WTC11 (cell line): ENCODE data around the gene MIS18BP1. TPM values are rescaled to one million over a fixed set of nuclear protein-coding genes. Genes with fewer than 3 reads are reported as not detected.

Experiments
- ATAC-seq: fragments of 200-7000 bp; cut with Tn5 transposase; 2 replicates; pipeline ENCODE4 v1.10.0; 2021; ENCODE audit warnings: mild to moderate bottlenecking, moderate library complexity
- CTCF ChIA-PET: fragments of 300-600 bp; sonication (Branson Sonifier 250); formaldehyde crosslinking; loops from one replicate; lab custom pipeline; 2021; ENCODE audit warnings: antibody characterized with exemption; lab: Charles Lee
- POLR2A ChIA-PET: fragments of 350-600 bp; sonication (Branson Sonifier 250); formaldehyde crosslinking; loops from one replicate; lab custom pipeline; 2021; ENCODE audit warnings: antibody characterized with exemption; lab: Charles Lee
- DNase-seq: peaks from one replicate; pipeline ENCODE4 v3.0.0; 2021; ENCODE audit warnings: low spot score
- H3K27ac Mint-ChIP-seq: 2 replicates; pipeline ENCODE4 v1.8.0; 2021; ENCODE audit warnings: mixed read lengths
- H3K27me3 Mint-ChIP-seq: 2 replicates; pipeline ENCODE4 v1.8.0; 2021; ENCODE audit warnings: low read depth, mild to moderate bottlenecking, moderate library complexity, mixed read lengths
- H3K36me3 Mint-ChIP-seq: 2 replicates; pipeline ENCODE4 v1.8.0; 2021; ENCODE audit warnings: mixed read lengths
- H3K4me1 Mint-ChIP-seq: 2 replicates; pipeline ENCODE4 v1.8.0; 2022; ENCODE audit warnings: mixed read lengths
- H3K4me3 Mint-ChIP-seq: 2 replicates; pipeline ENCODE4 v1.8.0; 2021; ENCODE audit warnings: mild to moderate bottlenecking, moderate library complexity, mixed read lengths
- H3K9me3 Mint-ChIP-seq: 2 replicates; pipeline ENCODE4 v1.8.0; 2021; ENCODE audit warnings: mixed read lengths
- ATF1 ChIP-seq: sonication (generic); formaldehyde crosslinking; IDR thresholded peaks from 2 replicates; pipeline ENCODE4 v1.8.1; 2023; ENCODE audit warnings: mild to moderate bottlenecking, moderate library complexity, missing genetic modification reagents
- CBFB ChIP-seq: sonication (generic); formaldehyde crosslinking; IDR thresholded peaks from 2 replicates; pipeline ENCODE4 v1.8.1; 2022; ENCODE audit warnings: mild to moderate bottlenecking, low read depth, missing genetic modification reagents
- CREB1 ChIP-seq: sonication (generic); formaldehyde crosslinking; IDR thresholded peaks from 2 replicates; pipeline ENCODE4 v1.8.0; 2023; ENCODE audit warnings: mild to moderate bottlenecking, missing genetic modification reagents
- E2F1 ChIP-seq: sonication (generic); formaldehyde crosslinking; IDR thresholded peaks from 2 replicates; pipeline ENCODE4 v1.8.0; 2022; ENCODE audit warnings: mild to moderate bottlenecking, missing genetic modification reagents
- ELF4 ChIP-seq: sonication (generic); formaldehyde crosslinking; IDR thresholded peaks from 2 replicates; pipeline ENCODE4 v1.8.1; 2022; ENCODE audit warnings: low read depth, mild to moderate bottlenecking, moderate library complexity, missing genetic modification reagents
- GRHL2 ChIP-seq: fragments of 250-450 bp; sonication (Bioruptor Pico); IDR thresholded peaks from 2 replicates; pipeline ENCODE4 v1.8.0; 2022; ENCODE audit warnings: mild to moderate bottlenecking, moderate library complexity; ENCODE audit not compliant: insufficient replicate concordance, severe bottlenecking
- GTF2I ChIP-seq: fragments of 250-450 bp; sonication (Bioruptor Pico); conservative IDR thresholded peaks from 2 replicates; pipeline ENCODE4 v1.4.0; 2021; ENCODE audit warnings: mild to moderate bottlenecking
- KAT7 ChIP-seq: sonication (generic); formaldehyde crosslinking; IDR thresholded peaks from 2 replicates; pipeline ENCODE4 v1.8.1; 2023; ENCODE audit warnings: missing genetic modification reagents, mild to moderate bottlenecking, borderline replicate concordance
- NFATC4 ChIP-seq: fragments of 250-450 bp; sonication (Bioruptor Pico); IDR thresholded peaks from 2 replicates; pipeline ENCODE4 v1.9.0; 2021; ENCODE audit warnings: mild to moderate bottlenecking
- NFE2L1 ChIP-seq: sonication (generic); formaldehyde crosslinking; IDR thresholded peaks from 2 replicates; pipeline ENCODE4 v1.8.1; 2023; ENCODE audit warnings: missing genetic modification reagents
- PRRX2 ChIP-seq: fragments of 250-450 bp; sonication (Bioruptor Pico); IDR thresholded peaks from 2 replicates; pipeline ENCODE4 v1.8.0; 2021; ENCODE audit warnings: mild to moderate bottlenecking
- ZBTB21 ChIP-seq: sonication (generic); formaldehyde crosslinking; IDR thresholded peaks from 2 replicates; pipeline ENCODE4 v1.8.1; 2023; ENCODE audit warnings: mild to moderate bottlenecking, missing genetic modification reagents, borderline replicate concordance
- ZNF281 ChIP-seq: sonication (generic); formaldehyde crosslinking; IDR thresholded peaks from 2 replicates; pipeline ENCODE4 v1.8.0; 2023; ENCODE audit warnings: mild to moderate bottlenecking, missing genetic modification reagents
- ZNF317 ChIP-seq: sonication (generic); formaldehyde crosslinking; IDR thresholded peaks from 2 replicates; pipeline ENCODE4 v1.8.1; 2023; ENCODE audit warnings: low read depth, mild to moderate bottlenecking, moderate library complexity, missing genetic modification reagents, borderline replicate concordance
- ZNF532 ChIP-seq: fragments of 250-450 bp; sonication (Bioruptor Pico); IDR thresholded peaks from 2 replicates; pipeline ENCODE4 v1.9.0; 2021; ENCODE audit warnings: mild to moderate bottlenecking, borderline replicate concordance
- total RNA-seq: library from RNA; stranded (reverse); gene quantifications from 3 replicates; pipeline ENCODE4 v1.2.3, GENCODE V29; 2021
- TF ChIP-seq, protein P1 (sequence below): sonication (generic); formaldehyde crosslinking; IDR thresholded peaks from 2 replicates; pipeline ENCODE4 v1.8.1; 2023; ENCODE audit warnings: mild to moderate bottlenecking, missing genetic modification reagents
- TF ChIP-seq, protein P2 (sequence below): sonication (generic); formaldehyde crosslinking; IDR thresholded peaks from 2 replicates; pipeline ENCODE4 v1.8.1; 2023; ENCODE audit warnings: mild to moderate bottlenecking, missing genetic modification reagents, moderate library complexity
- TF ChIP-seq, protein P3 (sequence below): sonication (generic); formaldehyde crosslinking; IDR thresholded peaks from 2 replicates; pipeline ENCODE4 v1.8.1; 2023; ENCODE audit warnings: mild to moderate bottlenecking, missing genetic modification reagents, borderline replicate concordance
- TF ChIP-seq, protein P4 (sequence below): sonication (generic); formaldehyde crosslinking; IDR thresholded peaks from 2 replicates; pipeline ENCODE4 v1.8.0; 2023; ENCODE audit warnings: missing genetic modification reagents

MIS18BP1 gene
- total RNA-seq, 1 experiment from 2014 or later = 65.7 TPM

- ATAC-seq (no peak), DNase-seq (no peak)
- no peaks in the 10 kb centered on the region for H3K27me3 Mint-ChIP-seq
- CTCF ChIA-PET = no interaction called here
- H3K9me3 Mint-ChIP-seq = no peaks in the 10 kb centered on the region
- H3K36me3 Mint-ChIP-seq = peaks cover 9% of the 10 kb centered on the region
- TF ChIP-seq, protein P1, sequence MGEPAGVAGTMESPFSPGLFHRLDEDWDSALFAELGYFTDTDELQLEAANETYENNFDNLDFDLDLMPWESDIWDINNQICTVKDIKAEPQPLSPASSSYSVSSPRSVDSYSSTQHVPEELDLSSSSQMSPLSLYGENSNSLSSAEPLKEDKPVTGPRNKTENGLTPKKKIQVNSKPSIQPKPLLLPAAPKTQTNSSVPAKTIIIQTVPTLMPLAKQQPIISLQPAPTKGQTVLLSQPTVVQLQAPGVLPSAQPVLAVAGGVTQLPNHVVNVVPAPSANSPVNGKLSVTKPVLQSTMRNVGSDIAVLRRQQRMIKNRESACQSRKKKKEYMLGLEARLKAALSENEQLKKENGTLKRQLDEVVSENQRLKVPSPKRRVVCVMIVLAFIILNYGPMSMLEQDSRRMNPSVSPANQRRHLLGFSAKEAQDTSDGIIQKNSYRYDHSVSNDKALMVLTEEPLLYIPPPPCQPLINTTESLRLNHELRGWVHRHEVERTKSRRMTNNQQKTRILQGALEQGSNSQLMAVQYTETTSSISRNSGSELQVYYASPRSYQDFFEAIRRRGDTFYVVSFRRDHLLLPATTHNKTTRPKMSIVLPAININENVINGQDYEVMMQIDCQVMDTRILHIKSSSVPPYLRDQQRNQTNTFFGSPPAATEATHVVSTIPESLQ (CRISPR knock-in tag) = no peak
- TF ChIP-seq, protein P2, sequence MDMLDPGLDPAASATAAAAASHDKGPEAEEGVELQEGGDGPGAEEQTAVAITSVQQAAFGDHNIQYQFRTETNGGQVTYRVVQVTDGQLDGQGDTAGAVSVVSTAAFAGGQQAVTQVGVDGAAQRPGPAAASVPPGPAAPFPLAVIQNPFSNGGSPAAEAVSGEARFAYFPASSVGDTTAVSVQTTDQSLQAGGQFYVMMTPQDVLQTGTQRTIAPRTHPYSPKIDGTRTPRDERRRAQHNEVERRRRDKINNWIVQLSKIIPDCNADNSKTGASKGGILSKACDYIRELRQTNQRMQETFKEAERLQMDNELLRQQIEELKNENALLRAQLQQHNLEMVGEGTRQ (CRISPR knock-in tag) = no peak
- TF ChIP-seq E2F1 (no peak), ZNF532 (CRISPR knock-in tag) (no peak), ZBTB21 (no peak), CREB1 (CRISPR knock-in tag) (no peak), ZNF317 (no peak), KAT7 (CRISPR knock-in tag) (no peak), ELF4 (CRISPR knock-in tag) (no peak), NFE2L1 (CRISPR knock-in tag) (no peak)
- TF ChIP-seq, protein P3, sequence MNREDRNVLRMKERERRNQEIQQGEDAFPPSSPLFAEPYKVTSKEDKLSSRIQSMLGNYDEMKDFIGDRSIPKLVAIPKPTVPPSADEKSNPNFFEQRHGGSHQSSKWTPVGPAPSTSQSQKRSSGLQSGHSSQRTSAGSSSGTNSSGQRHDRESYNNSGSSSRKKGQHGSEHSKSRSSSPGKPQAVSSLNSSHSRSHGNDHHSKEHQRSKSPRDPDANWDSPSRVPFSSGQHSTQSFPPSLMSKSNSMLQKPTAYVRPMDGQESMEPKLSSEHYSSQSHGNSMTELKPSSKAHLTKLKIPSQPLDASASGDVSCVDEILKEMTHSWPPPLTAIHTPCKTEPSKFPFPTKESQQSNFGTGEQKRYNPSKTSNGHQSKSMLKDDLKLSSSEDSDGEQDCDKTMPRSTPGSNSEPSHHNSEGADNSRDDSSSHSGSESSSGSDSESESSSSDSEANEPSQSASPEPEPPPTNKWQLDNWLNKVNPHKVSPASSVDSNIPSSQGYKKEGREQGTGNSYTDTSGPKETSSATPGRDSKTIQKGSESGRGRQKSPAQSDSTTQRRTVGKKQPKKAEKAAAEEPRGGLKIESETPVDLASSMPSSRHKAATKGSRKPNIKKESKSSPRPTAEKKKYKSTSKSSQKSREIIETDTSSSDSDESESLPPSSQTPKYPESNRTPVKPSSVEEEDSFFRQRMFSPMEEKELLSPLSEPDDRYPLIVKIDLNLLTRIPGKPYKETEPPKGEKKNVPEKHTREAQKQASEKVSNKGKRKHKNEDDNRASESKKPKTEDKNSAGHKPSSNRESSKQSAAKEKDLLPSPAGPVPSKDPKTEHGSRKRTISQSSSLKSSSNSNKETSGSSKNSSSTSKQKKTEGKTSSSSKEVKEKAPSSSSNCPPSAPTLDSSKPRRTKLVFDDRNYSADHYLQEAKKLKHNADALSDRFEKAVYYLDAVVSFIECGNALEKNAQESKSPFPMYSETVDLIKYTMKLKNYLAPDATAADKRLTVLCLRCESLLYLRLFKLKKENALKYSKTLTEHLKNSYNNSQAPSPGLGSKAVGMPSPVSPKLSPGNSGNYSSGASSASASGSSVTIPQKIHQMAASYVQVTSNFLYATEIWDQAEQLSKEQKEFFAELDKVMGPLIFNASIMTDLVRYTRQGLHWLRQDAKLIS (CRISPR knock-in tag) = no peak
- TF ChIP-seq, all 79 proteins: peak for 0
- POLR2A ChIA-PET = no interaction called here
- Mint-ChIP-seq H3K4me3 (no peak overlapping the region), H3K27ac (peak overlapping the region; percentile 33; the same call in 1 of the 2 replicates), H3K4me1 (no peaks in the 10 kb centered on the region)
Measured at GRCh38 chr14:45194964-45195363, 58.0 kb downstream of the MIS18BP1 start.

DNA sequence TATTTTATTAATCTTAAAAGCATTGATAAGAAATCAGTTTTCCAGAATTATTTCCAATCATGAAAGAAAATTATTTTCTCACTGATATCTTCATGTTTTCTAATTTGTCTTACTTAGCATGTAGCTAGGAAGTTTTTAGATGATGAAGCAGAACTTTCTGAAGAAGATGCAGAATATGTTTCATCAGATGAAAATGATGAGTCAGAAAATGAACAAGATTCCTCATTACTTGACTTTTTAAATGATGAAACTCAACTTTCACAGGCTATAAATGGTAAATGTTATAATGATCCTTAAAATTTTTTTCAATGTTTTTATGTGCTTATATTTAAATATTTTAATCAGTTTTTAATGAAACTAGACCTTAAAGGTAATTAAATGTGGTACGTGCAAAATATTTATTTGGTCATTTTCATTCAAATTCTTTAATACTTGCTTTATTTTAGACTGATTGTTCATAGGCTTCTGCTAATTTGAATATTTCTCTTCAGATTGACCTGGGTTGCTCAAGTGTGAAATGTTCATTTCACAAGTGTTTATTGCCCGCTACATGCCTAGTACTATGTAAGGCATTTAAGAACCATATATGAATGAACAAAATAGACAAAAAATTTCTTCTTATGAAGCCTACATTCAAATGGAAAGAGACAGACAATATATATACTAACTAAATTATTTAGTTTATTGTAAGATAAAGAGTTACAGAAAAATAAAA is 67.7 kb downstream of the MIS18BP1 start:
- Mint-ChIP-seq H3K27me3 (no peaks in the 10 kb centered on the region), H3K27ac (no peak overlapping the region), H3K4me1 (0 out of 2 replicates have a peak, but pooled peaks cover 2% of the 10 kb centered on the region), H3K9me3 (no peaks in the 10 kb centered on the region), H3K4me3 (no peak overlapping the region), H3K36me3 (peaks cover 14% of the 10 kb centered on the region)
- no peak for ATAC-seq
- ChIA-PET CTCF (no interaction called here), POLR2A (no interaction called here)
- no peak for DNase-seq
- TF ChIP-seq CBFB (no peak), GTF2I (CRISPR knock-in tag) (no peak), ZNF281 (CRISPR knock-in tag) (no peak), ATF1 (no peak), PRRX2 (CRISPR knock-in tag) (no peak), NFATC4 (CRISPR knock-in tag) (no peak), GRHL2 (CRISPR knock-in tag) (no peak)
- TF ChIP-seq, protein P4, sequence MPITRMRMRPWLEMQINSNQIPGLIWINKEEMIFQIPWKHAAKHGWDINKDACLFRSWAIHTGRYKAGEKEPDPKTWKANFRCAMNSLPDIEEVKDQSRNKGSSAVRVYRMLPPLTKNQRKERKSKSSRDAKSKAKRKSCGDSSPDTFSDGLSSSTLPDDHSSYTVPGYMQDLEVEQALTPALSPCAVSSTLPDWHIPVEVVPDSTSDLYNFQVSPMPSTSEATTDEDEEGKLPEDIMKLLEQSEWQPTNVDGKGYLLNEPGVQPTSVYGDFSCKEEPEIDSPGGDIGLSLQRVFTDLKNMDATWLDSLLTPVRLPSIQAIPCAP (CRISPR knock-in tag) = no peak
